Activated CD4-positive, alpha-beta T cell treated with anti-CD3 and anti-CD28 coated beads for 24 hours (primary cell): Measurements from ENCODE around the gene OFD1.
"Not testable (repeated sequence)": the region's sequence is repeated elsewhere in the genome, so short reads cannot be mapped to it uniquely, and the experiment has no call there.

Experiments used
- DNase-seq, 2 donors: peaks; one replicate each; pipeline ENCODE4 v3.0.0-alpha.2; 2020; ENCODE audit warnings: low read depth in 2 of 2

The OFD1 gene

GRCh38 chrX:13703135-13703534 is 31.4 kb upstream of the OFD1 start:
- DNase-seq = no peak

- no peak for DNase-seq
Observed at GRCh38 chrX:13703589-13703988, 31.0 kb upstream of the OFD1 start.

- DNase-seq = no peak
Observed at GRCh38 chrX:13711141-13711540, 23.4 kb upstream of the OFD1 start.

GRCh38 chrX:13716455-13716854 is 18.1 kb upstream of the OFD1 start:
- no peak for DNase-seq

GRCh38 chrX:13716905-13717304 is 17.6 kb upstream of the OFD1 start:
- no peak for DNase-seq

- no peak for DNase-seq
Observed at GRCh38 chrX:13717700-13718472, 16.7 kb upstream of the OFD1 start.

- DNase-seq = no peak
Observed at GRCh38 chrX:13719192-13719856, 15.2 kb upstream of the OFD1 start.

- DNase-seq = no peak
Observed at GRCh38 chrX:13721371-13721770, 13.2 kb upstream of the OFD1 start.

GRCh38 chrX:13721819-13722519 is 12.6 kb upstream of the OFD1 start:
- DNase-seq = no peak

GRCh38 chrX:13724878-13725277 is 9.7 kb upstream of the OFD1 start:
- DNase-seq = peak in 1 of 2 donors; percentile 13

GRCh38 chrX:13726583-13726982 is 8.0 kb upstream of the OFD1 start:
- DNase-seq = not testable (repeated sequence)

- not testable (repeated sequence) for DNase-seq
Observed at GRCh38 chrX:13730523-13730922, 4.0 kb upstream of the OFD1 start.

GRCh38 chrX:13732246-13733067 is 2.1 kb upstream of the OFD1 start:
- DNase-seq = no peak

GRCh38 chrX:13733506-13733905 is 1.0 kb upstream of the OFD1 start:
- DNase-seq = no peak

- DNase-seq = no peak
Observed at GRCh38 chrX:13741695-13742094, 7.1 kb downstream of the OFD1 start.

GRCh38 chrX:13742397-13743176 is 8.0 kb downstream of the OFD1 start:
- peak; percentile 4 to 38 for DNase-seq

GRCh38 chrX:13747836-13748235 is 13.3 kb downstream of the OFD1 start:
- no peak for DNase-seq

GRCh38 chrX:13748486-13748885 is 13.9 kb downstream of the OFD1 start:
- DNase-seq = no peak

GRCh38 chrX:13750204-13750603 is 15.7 kb downstream of the OFD1 start:
- no peak for DNase-seq

- no peak for DNase-seq
Observed at GRCh38 chrX:13750812-13751211, 16.3 kb downstream of the OFD1 start.

GRCh38 chrX:13752141-13752540 is 17.6 kb downstream of the OFD1 start:
- no peak for DNase-seq
